ENCODE measurements around the gene NFIA.

NFIA gene

DNA sequence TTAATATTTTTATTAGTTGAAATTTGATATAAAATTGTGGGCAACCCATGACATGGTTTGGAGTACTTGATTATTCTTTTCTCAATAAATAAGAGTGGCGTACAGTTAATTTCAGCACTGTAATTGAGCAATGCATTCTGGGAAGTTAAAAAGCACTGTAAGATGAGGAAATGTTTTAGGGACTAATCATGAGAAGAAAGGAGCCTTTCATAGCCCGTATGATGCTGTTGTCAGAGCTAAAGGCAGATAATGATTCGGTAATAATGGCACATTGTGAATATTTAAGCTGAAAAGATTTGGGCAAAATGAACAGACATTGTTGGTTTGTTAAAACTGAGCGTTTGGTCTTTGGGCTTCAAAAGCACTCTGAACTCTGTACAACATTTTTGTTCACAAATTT is 139.3 kb downstream of the NFIA start:
- H3K36me3 ChIP-seq (ENCODE audit: control insufficient read depth in 2 of 2, insufficient read depth in 1 of 2, low read length in 2 of 2) = no peaks in the 10 kb centered on the region
- H3K4me1 ChIP-seq (ENCODE audit: control insufficient read depth, insufficient read depth, low read length) = peaks cover 18% of the 10 kb centered on the region
- H3K27ac ChIP-seq (ENCODE audit: extremely low read depth, low read depth, low read length) = no peak overlapping the region
- TF ChIP-seq ZNF76 (tag by site-specific recombination; IDR thresholded peaks at IDR 0.05; ENCODE audit: borderline replicate concordance, low read depth) (peak; percentile 63), HOXC10 (CRISPR knock-in tag; IDR thresholded peaks at IDR 0.05) (no peak)
- no peaks in the 10 kb centered on the region for H3K9me3 ChIP-seq (ENCODE audit: control insufficient read depth, insufficient read depth, low read depth, low read length)
- POLR2A ChIA-PET = no interaction called here
- no peak overlapping the region for H3K4me3 ChIP-seq (ENCODE audit: low read depth, low read length)
- CTCF ChIA-PET = no interaction called here

DNA sequence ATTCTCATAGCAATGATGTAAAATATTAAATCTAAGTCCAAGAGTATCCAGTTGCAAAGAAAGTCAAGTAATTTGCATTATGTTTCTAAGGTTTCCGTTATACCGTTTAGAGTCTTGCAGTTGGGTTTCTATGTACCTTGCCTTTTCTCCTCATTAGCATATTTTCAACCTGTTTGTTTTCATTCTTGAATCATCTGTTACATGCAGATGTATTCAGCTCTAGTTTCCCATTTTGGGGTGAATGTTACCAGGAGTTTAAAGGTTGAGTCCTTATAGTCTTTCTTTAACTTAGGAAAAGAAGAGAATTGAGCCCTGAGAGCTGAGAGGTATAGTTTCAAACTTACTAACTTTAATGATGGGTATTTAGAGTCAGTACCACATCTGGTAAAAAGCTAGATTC is 139.9 kb downstream of the NFIA start:
- H3K9me3 ChIP-seq (ENCODE audit: control insufficient read depth, insufficient read depth, low read depth, low read length) = no peaks in the 10 kb centered on the region
- TF ChIP-seq ZNF555 (tag by site-specific recombination; conservative IDR thresholded peaks at IDR 0.05) = no peak
- TF ChIP-seq, protein P1, sequence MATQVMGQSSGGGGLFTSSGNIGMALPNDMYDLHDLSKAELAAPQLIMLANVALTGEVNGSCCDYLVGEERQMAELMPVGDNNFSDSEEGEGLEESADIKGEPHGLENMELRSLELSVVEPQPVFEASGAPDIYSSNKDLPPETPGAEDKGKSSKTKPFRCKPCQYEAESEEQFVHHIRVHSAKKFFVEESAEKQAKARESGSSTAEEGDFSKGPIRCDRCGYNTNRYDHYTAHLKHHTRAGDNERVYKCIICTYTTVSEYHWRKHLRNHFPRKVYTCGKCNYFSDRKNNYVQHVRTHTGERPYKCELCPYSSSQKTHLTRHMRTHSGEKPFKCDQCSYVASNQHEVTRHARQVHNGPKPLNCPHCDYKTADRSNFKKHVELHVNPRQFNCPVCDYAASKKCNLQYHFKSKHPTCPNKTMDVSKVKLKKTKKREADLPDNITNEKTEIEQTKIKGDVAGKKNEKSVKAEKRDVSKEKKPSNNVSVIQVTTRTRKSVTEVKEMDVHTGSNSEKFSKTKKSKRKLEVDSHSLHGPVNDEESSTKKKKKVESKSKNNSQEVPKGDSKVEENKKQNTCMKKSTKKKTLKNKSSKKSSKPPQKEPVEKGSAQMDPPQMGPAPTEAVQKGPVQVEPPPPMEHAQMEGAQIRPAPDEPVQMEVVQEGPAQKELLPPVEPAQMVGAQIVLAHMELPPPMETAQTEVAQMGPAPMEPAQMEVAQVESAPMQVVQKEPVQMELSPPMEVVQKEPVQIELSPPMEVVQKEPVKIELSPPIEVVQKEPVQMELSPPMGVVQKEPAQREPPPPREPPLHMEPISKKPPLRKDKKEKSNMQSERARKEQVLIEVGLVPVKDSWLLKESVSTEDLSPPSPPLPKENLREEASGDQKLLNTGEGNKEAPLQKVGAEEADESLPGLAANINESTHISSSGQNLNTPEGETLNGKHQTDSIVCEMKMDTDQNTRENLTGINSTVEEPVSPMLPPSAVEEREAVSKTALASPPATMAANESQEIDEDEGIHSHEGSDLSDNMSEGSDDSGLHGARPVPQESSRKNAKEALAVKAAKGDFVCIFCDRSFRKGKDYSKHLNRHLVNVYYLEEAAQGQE (tag by site-specific recombination; IDR thresholded peaks at IDR 0.05) = no peak
- TF ChIP-seq SCRT2 (tag by site-specific recombination; IDR thresholded peaks at IDR 0.05) = peak; percentile 74
- POLR2A ChIA-PET = no interaction called here
- CTCF ChIA-PET = no interaction called here
- no peak overlapping the region for H3K4me3 ChIP-seq (ENCODE audit: low read depth, low read length)
- no peak overlapping the region for H3K27ac ChIP-seq (ENCODE audit: extremely low read depth, low read depth, low read length)
- peaks cover 18% of the 10 kb centered on the region for H3K4me1 ChIP-seq (ENCODE audit: control insufficient read depth, insufficient read depth, low read length)
- H3K36me3 ChIP-seq (ENCODE audit: control insufficient read depth in 2 of 2, insufficient read depth in 1 of 2, low read length in 2 of 2) = no peaks in the 10 kb centered on the region

DNA sequence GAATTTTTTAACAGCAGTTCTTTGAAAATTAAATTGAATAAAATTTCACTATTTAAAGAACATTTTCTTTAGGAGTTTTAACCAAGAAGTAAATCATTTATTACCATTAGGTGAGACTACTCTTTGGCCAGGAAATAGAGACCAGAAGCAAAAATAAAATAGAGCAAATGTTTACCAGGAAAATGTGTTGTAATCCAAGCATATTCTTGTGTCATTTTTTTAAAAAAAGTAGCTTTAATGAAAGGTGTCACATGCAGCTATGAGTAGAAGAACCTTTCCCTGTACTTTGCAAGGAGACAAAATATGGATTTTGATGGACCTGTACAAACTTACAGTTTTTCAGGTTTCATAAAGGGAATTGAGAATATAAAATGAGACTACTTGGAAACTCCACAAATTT is 140.8 kb downstream of the NFIA start:
- Histone ChIP-seq H3K27ac (ENCODE audit: extremely low read depth, low read depth, low read length) (no peak overlapping the region), H3K9me3 (ENCODE audit: control insufficient read depth, insufficient read depth, low read depth, low read length) (no peaks in the 10 kb centered on the region), H3K4me1 (ENCODE audit: control insufficient read depth, insufficient read depth, low read length) (peaks cover 25% of the 10 kb centered on the region), H3K4me3 (ENCODE audit: low read depth, low read length) (no peak overlapping the region), H3K36me3 (ENCODE audit: control insufficient read depth in 2 of 2, insufficient read depth in 1 of 2, low read length in 2 of 2) (no peaks in the 10 kb centered on the region)
- ChIA-PET POLR2A (no interaction called here), CTCF (interaction anchor here (0.6 kb wide), 1 partner anchor 180 kb away, joined by 3 read pairs; no protein-coding TSS in a partner anchor)
- TF ChIP-seq, protein P2, sequence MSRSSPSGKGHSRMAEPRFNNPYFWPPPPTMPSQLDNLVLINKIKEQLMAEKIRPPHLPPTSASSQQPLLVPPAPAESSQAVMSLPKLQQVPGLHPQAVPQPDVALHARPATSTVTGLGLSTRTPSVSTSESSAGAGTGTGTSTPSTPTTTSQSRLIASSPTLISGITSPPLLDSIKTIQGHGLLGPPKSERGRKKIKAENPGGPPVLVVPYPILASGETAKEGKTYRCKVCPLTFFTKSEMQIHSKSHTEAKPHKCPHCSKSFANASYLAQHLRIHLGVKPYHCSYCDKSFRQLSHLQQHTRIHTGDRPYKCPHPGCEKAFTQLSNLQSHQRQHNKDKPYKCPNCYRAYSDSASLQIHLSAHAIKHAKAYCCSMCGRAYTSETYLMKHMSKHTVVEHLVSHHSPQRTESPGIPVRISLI (tag by site-specific recombination; IDR thresholded peaks at IDR 0.05) = peak; percentile 36; the same call in 1 of the 2 replicates
- no peak for TF ChIP-seq TCF7L2 (IDR thresholded peaks at IDR 0.05; ENCODE audit: borderline replicate concordance, low read depth, low read length)

DNA sequence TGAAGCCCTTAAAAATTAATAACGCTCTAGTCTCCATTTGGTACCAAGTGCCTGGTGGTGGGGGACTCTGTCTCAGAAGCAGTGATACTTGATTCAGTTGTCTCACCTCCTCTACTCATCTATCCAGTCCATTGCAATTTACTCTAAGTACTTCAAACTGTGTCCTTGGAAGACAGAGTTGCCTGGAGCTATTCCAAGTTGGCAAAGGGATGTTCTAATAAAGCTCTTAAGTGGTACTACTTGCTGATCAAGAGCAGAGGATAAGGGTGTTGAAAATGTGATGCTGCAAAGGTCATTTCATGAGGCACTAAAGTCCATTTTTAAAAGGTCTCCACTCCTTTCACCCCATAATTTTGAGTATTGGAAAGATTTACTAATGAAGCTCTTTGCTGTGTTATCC is 142.2 kb downstream of the NFIA start:
- POLR2A ChIA-PET = interaction anchor here (0.9 kb wide), 1 partner anchor 142 kb away, joined by 3 read pairs; the partner anchor contains the start of gene NFIA
- H3K36me3 ChIP-seq (ENCODE audit: control insufficient read depth in 2 of 2, insufficient read depth in 1 of 2, low read length in 2 of 2) = no peaks in the 10 kb centered on the region
- TF ChIP-seq ZBTB17 (tag by site-specific recombination; IDR thresholded peaks at IDR 0.05) (peak; percentile 53; the same call in 1 of the 2 replicates), ZSCAN30 (tag by site-specific recombination; IDR thresholded peaks at IDR 0.05) (0 out of 2 replicates have a peak, but pooled peaks have one; percentile 15), ZNF366 (tag by site-specific recombination; conservative IDR thresholded peaks at IDR 0.05) (peak; percentile 61), ZNF133 (tag by site-specific recombination; IDR thresholded peaks at IDR 0.05) (no peak), ZNF555 (tag by site-specific recombination; conservative IDR thresholded peaks at IDR 0.05) (no peak), ZNF184 (tag by site-specific recombination; IDR thresholded peaks at IDR 0.05) (no peak)
- TF ChIP-seq, protein P3, sequence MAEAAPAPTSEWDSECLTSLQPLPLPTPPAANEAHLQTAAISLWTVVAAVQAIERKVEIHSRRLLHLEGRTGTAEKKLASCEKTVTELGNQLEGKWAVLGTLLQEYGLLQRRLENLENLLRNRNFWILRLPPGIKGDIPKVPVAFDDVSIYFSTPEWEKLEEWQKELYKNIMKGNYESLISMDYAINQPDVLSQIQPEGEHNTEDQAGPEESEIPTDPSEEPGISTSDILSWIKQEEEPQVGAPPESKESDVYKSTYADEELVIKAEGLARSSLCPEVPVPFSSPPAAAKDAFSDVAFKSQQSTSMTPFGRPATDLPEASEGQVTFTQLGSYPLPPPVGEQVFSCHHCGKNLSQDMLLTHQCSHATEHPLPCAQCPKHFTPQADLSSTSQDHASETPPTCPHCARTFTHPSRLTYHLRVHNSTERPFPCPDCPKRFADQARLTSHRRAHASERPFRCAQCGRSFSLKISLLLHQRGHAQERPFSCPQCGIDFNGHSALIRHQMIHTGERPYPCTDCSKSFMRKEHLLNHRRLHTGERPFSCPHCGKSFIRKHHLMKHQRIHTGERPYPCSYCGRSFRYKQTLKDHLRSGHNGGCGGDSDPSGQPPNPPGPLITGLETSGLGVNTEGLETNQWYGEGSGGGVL (tag by site-specific recombination; IDR thresholded peaks at IDR 0.05) = no peak
- TF ChIP-seq, protein P4, sequence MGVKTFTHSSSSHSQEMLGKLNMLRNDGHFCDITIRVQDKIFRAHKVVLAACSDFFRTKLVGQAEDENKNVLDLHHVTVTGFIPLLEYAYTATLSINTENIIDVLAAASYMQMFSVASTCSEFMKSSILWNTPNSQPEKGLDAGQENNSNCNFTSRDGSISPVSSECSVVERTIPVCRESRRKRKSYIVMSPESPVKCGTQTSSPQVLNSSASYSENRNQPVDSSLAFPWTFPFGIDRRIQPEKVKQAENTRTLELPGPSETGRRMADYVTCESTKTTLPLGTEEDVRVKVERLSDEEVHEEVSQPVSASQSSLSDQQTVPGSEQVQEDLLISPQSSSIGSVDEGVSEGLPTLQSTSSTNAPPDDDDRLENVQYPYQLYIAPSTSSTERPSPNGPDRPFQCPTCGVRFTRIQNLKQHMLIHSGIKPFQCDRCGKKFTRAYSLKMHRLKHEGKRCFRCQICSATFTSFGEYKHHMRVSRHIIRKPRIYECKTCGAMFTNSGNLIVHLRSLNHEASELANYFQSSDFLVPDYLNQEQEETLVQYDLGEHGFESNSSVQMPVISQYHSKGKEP (tag by site-specific recombination; IDR thresholded peaks at IDR 0.05) = peak; percentile 12; the same call in 1 of the 2 replicates
- TF ChIP-seq, protein P5, sequence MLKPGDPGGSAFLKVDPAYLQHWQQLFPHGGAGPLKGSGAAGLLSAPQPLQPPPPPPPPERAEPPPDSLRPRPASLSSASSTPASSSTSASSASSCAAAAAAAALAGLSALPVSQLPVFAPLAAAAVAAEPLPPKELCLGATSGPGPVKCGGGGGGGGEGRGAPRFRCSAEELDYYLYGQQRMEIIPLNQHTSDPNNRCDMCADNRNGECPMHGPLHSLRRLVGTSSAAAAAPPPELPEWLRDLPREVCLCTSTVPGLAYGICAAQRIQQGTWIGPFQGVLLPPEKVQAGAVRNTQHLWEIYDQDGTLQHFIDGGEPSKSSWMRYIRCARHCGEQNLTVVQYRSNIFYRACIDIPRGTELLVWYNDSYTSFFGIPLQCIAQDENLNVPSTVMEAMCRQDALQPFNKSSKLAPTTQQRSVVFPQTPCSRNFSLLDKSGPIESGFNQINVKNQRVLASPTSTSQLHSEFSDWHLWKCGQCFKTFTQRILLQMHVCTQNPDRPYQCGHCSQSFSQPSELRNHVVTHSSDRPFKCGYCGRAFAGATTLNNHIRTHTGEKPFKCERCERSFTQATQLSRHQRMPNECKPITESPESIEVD (tag by site-specific recombination; IDR thresholded peaks at IDR 0.05) = peak; percentile 23; the same call in 1 of the 2 replicates
- TF ChIP-seq, protein P6, sequence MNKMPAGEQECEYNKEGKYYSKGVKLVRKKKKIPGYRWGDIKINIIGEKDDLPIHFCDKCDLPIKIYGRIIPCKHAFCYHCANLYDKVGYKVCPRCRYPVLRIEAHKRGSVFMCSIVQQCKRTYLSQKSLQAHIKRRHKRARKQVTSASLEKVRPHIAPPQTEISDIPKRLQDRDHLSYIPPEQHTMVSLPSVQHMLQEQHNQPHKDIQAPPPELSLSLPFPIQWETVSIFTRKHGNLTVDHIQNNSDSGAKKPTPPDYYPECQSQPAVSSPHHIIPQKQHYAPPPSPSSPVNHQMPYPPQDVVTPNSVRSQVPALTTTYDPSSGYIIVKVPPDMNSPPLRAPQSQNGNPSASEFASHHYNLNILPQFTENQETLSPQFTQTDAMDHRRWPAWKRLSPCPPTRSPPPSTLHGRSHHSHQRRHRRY (tag by site-specific recombination; IDR thresholded peaks at IDR 0.05) = no peak

More for the DNA sequence above, 142.2 kb downstream of the NFIA start:
- no peak overlapping the region for H3K27ac ChIP-seq (ENCODE audit: extremely low read depth, low read depth, low read length)
- peaks cover 27% of the 10 kb centered on the region for H3K4me1 ChIP-seq (ENCODE audit: control insufficient read depth, insufficient read depth, low read length)
- H3K4me3 ChIP-seq (ENCODE audit: low read depth, low read length) = no peak overlapping the region
- no peaks in the 10 kb centered on the region for H3K9me3 ChIP-seq (ENCODE audit: control insufficient read depth, insufficient read depth, low read depth, low read length)
- CTCF ChIA-PET = interaction anchor here (1.0 kb wide), 1 partner anchor 182 kb away, joined by 3 read pairs; no protein-coding TSS in a partner anchor

All from HEK293 (cell line).